HEK293T (cell line): ENCODE results near the gene H2BW2.

Experiments used
- BHLHE40 ChIP-seq: fragments of 450-650 bp; IDR thresholded peaks from 2 replicates; pipeline ENCODE4 v1.6.1; 2016; ENCODE audit warnings: mild to moderate bottlenecking, moderate library complexity, borderline replicate concordance
- ELF4 ChIP-seq: fragments of 450-650 bp; IDR thresholded peaks from 2 replicates; pipeline ENCODE4 v1.6.1; 2017; ENCODE audit warnings: antibody characterized with exemption
- FOXK2 ChIP-seq: fragments of 450-650 bp; IDR thresholded peaks from 2 replicates; pipeline ENCODE4 v1.6.1; 2016; ENCODE audit warnings: mild to moderate bottlenecking
- LEF1 ChIP-seq: fragments of 450-650 bp; IDR thresholded peaks from 2 replicates; pipeline ENCODE4 v1.6.1; 2017; ENCODE audit warnings: mild to moderate bottlenecking, borderline replicate concordance
- NFRKB ChIP-seq: fragments of 450-650 bp; IDR thresholded peaks from 2 replicates; pipeline ENCODE4 v1.6.1; 2016; ENCODE audit warnings: mild to moderate bottlenecking, moderate library complexity
- SP1 ChIP-seq: fragments of 450-650 bp; IDR thresholded peaks from 2 replicates; pipeline ENCODE4 v1.6.1; 2017
- TARDBP ChIP-seq: fragments of 450-650 bp; IDR thresholded peaks from 2 replicates; pipeline ENCODE4 v1.6.1; 2016

DNA sequence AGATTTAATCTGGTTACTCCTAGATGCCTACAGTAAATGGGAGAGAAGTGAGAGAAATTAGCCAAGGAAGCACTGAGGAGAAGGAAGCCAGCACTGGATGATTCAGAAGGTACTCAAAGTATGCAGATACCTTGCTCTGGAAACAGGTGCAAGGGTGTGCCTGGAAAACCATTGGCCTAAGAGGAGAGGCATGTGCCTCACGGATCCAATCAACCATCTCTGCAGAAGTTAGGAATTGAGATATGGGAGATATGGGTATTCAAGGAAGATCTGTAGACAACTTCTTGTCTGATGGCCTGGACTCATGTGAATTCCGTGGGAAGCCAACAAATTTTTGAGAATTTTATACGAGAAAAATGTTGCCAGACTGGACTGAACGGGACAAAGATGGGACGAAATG is 30.9 kb upstream of the H2BW2 start:
- TF ChIP-seq NFRKB: no peak
- TF ChIP-seq ELF4: no peak
- no peak for TF ChIP-seq TARDBP
- TF ChIP-seq SP1: no peak
- TF ChIP-seq BHLHE40: no peak
- no peak for TF ChIP-seq LEF1
- no peak for TF ChIP-seq FOXK2
